Parathyroid adenoma (tissue), 2 donors: ENCODE results near the gene SLC17A7.

ENCODE experiments used
- H2AFZ ChIP-seq: fragments of 300-600 bp; sonication (generic); one replicate; pipeline ENCODE4 v1.7.0; 2017; ENCODE audit warnings: antibody characterized with exemption, mild to moderate bottlenecking
- H3K27ac ChIP-seq: fragments of 300-600 bp; sonication (generic); one replicate; pipeline ENCODE4 v1.7.0; 2017
- H3K27me3 ChIP-seq: fragments of 300-600 bp; sonication (generic); one replicate; pipeline ENCODE4 v1.7.0; 2017; ENCODE audit warnings: low read length; ENCODE audit not compliant: control insufficient read depth, insufficient read depth
- H3K36me3 ChIP-seq: fragments of 300-600 bp; sonication (generic); one replicate; pipeline ENCODE4 v1.7.0; 2017; ENCODE audit warnings: low read length; ENCODE audit not compliant: control insufficient read depth, insufficient read depth
- H3K4me1 ChIP-seq: fragments of 300-600 bp; sonication (generic); one replicate; pipeline ENCODE4 v1.7.0; 2017; ENCODE audit warnings: control low read depth
- H3K4me2 ChIP-seq: fragments of 300-600 bp; sonication (generic); one replicate; pipeline ENCODE4 v1.7.0; 2017; ENCODE audit warnings: low read length
- H3K4me3 ChIP-seq: fragments of 300-600 bp; sonication (generic); one replicate; pipeline ENCODE4 v1.7.0; 2017; ENCODE audit warnings: low read depth, low read length
- H3K79me2 ChIP-seq: fragments of 300-600 bp; sonication (generic); one replicate; pipeline ENCODE4 v1.7.0; 2017; ENCODE audit warnings: control low read depth
- H3K9ac ChIP-seq: fragments of 300-600 bp; sonication (generic); one replicate; pipeline ENCODE4 v1.7.0; 2017; ENCODE audit warnings: mild to moderate bottlenecking
- H3K9me3 ChIP-seq: fragments of 300-600 bp; sonication (generic); one replicate; pipeline ENCODE4 v1.7.0; 2017; ENCODE audit warnings: low read length; ENCODE audit not compliant: control insufficient read depth
- TF ChIP-seq, protein P1 (sequence below): fragments of 300-600 bp; sonication (generic); IDR thresholded peaks from one replicate; pipeline ENCODE4 v1.7.0; 2017; ENCODE audit warnings: antibody characterized with exemption, mild to moderate bottlenecking
- donor health status: primary hyperparathyroidism.

SLC17A7 gene

DNA sequence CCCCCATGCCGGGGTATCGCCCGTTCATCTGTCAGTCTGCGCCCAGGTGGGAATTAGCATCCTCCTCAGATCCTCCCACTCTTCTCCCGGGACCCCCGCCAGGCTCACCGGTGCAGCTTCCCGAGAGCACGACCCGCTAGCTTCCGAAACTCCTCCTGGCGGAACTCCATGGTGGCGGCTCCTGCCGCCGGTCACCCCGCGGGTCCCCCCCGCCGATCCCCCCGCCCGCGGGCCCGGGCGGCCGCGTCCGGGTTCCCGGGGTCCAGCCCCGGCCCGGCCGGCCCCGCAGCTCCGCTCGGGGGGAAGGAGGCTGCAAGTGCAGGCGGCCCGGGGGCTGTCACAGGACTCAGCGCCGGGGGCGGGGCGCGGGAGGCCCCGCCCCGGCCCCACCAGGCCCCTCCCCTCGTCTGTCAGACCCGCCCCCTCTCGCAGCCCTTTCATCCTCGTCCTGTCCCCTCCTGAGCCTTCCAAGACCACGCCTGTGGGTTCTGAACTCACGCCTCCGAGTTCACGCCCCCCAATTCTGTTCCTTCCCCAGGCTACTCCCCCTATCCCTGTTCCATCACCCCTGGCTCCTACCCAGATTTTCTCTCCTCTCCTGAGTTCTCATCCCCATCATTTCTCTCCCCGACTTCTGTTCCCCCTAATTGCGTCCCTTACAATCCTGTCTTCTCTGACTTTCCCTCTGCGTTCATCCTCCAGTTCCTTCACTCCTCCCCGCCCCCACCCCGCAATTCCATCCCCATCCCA, at the start of gene SLC17A7:
Gene SLC17A7 (minus strand): TSS at position 318 of the 750 bp plus-strand sequence. CDS start 148 bp downstream, at position 170.
- Histone ChIP-seq H3K4me1 (no peaks in the 10 kb centered on the region), H3K9ac (no peak within 1 kb of the TSS), H3K27me3 (peaks cover 4% of the 10 kb centered on the region), H3K79me2 (no peaks in the 10 kb centered on the region), H3K9me3 (no peaks in the 10 kb centered on the region), H3K36me3 (no peaks in the 10 kb centered on the region), H2AFZ (no peak within 1 kb of the TSS), H3K27ac (no peak within 1 kb of the TSS), H3K4me3 (peak within 1 kb of the TSS; percentile 9), H3K4me2 (peak within 1 kb of the TSS; percentile 97)
- TF ChIP-seq, protein P1, sequence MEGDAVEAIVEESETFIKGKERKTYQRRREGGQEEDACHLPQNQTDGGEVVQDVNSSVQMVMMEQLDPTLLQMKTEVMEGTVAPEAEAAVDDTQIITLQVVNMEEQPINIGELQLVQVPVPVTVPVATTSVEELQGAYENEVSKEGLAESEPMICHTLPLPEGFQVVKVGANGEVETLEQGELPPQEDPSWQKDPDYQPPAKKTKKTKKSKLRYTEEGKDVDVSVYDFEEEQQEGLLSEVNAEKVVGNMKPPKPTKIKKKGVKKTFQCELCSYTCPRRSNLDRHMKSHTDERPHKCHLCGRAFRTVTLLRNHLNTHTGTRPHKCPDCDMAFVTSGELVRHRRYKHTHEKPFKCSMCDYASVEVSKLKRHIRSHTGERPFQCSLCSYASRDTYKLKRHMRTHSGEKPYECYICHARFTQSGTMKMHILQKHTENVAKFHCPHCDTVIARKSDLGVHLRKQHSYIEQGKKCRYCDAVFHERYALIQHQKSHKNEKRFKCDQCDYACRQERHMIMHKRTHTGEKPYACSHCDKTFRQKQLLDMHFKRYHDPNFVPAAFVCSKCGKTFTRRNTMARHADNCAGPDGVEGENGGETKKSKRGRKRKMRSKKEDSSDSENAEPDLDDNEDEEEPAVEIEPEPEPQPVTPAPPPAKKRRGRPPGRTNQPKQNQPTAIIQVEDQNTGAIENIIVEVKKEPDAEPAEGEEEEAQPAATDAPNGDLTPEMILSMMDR, result no peak

DNA sequence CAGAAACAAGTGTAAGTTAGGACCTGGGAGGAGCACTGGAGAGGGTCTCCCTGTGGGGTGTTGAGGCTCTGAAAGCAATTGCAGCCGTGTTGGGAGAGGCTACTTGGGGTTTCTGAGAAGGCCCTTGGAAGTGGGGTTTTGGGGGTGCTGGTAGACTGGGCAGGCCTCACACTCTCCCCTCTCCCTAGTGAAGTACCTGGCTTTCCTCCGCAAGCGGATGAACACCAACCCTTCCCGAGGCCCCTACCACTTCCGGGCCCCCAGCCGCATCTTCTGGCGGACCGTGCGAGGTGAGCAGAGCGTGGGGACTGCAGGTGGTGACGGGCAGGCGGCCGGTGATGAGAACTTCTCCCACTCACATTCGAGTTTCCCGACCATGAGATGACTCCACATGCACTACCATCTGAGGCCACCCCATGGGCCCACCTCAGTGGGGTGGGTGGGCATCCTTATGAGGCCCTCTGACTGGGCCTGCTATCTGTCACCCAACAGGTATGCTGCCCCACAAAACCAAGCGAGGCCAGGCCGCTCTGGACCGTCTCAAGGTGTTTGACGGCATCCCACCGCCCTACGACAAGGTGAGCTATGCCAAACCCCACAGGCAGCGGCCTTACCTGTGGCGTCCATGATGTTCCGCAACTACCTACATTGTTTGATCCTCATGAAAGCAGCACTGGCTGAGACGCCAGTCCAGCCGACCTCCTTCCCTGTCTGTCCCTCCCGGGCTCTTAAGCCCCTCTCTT, 49.1 kb upstream of the SLC17A7 start:
- TF ChIP-seq, protein P1, result no peak
- no peak overlapping the region for H2AFZ ChIP-seq
- no peak overlapping the region for H3K4me2 ChIP-seq
- H3K27ac ChIP-seq, result peak overlapping the region; percentile 90
- no peaks in the 10 kb centered on the region for H3K36me3 ChIP-seq
- no peaks in the 10 kb centered on the region for H3K27me3 ChIP-seq
- H3K4me1 ChIP-seq, result peaks cover 10% of the 10 kb centered on the region
- no peak overlapping the region for H3K9ac ChIP-seq
- H3K4me3 ChIP-seq, result no peak overlapping the region
- no peaks in the 10 kb centered on the region for H3K9me3 ChIP-seq
- peaks cover 31% of the 10 kb centered on the region for H3K79me2 ChIP-seq

GRCh38 chr19:49489601-49490167, 48.4 kb upstream of the SLC17A7 start:
- H2AFZ ChIP-seq, result no peak overlapping the region
- H3K27ac ChIP-seq, result peak overlapping the region; percentile 90
- H3K9ac ChIP-seq, result no peak overlapping the region
- H3K4me1 ChIP-seq, result peaks cover 10% of the 10 kb centered on the region
- H3K4me2 ChIP-seq, result peak overlapping the region; percentile 89
- H3K4me3 ChIP-seq, result peak overlapping the region; percentile 100
- no peaks in the 10 kb centered on the region for H3K36me3 ChIP-seq
- TF ChIP-seq, protein P1, result no peak
- peaks cover 31% of the 10 kb centered on the region for H3K79me2 ChIP-seq
- H3K9me3 ChIP-seq, result no peaks in the 10 kb centered on the region
- H3K27me3 ChIP-seq, result no peaks in the 10 kb centered on the region

DNA sequence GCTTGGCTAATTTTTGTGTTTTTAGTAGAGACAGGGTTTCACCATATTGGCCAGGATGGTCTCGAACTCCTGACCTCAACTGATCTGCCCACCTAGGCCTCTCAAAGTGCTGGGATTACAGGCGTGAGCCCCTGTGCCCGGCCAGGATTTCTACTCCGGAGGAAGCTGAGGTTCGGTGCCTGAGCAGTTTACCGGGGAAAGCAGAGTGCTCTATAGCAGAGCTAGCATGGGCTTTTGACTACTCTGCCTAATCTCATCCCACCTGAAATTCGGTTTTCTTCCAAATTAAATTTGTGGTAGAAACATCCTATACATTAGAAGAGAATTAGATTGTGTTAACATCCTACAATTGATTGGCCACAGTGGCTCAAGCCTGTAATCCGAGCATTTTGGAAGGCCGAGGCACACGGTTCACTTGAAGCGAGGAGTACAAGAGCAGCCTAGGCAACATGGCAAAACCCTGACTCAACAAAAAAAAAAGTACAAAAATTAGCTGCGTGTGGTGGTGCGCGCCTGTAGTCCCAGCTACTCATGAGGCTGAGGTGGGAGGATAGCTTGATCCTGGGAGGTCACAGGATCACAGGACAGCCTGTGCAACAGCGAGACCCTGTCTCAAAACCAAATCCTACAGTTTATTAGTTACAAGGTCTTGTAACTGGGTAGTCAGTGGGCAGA, 47.7 kb upstream of the SLC17A7 start:
- Histone ChIP-seq H3K27ac (peak overlapping the region; percentile 90), H3K27me3 (no peaks in the 10 kb centered on the region), H3K9ac (no peak overlapping the region), H3K4me3 (peak overlapping the region; percentile 100), H3K4me2 (peak overlapping the region; percentile 89), H2AFZ (no peak overlapping the region), H3K4me1 (peaks cover 10% of the 10 kb centered on the region), H3K79me2 (peaks cover 31% of the 10 kb centered on the region), H3K9me3 (no peaks in the 10 kb centered on the region), H3K36me3 (no peaks in the 10 kb centered on the region)
- TF ChIP-seq, protein P1, result no peak
